H9 (cell line): Measurements from ENCODE around the gene KRT8. TPM values are rescaled to one million over a fixed set of nuclear protein-coding genes. Genes with fewer than 3 reads are reported as not detected.

Source experiments
- DNase-seq: peaks from one replicate; pipeline ENCODE4 v3.0.0-alpha.2; 2017
- H2AFZ ChIP-seq: one replicate; pipeline ENCODE4 v1.6.1; 2013; ENCODE audit warnings: mild to moderate bottlenecking, low read length, control low read depth, moderate library complexity
- H2AK5ac ChIP-seq: 2 replicates; pipeline ENCODE4 v1.6.1; 2013; ENCODE audit warnings: low read length, control low read depth, mixed read lengths; ENCODE audit not compliant: insufficient read length
- H2BK120ac ChIP-seq: one replicate; pipeline ENCODE4 v1.6.1; 2013; ENCODE audit warnings: low read depth, mild to moderate bottlenecking, low read length, control low read depth, inconsistent platforms; ENCODE audit not compliant: poor library complexity, severe bottlenecking
- H2BK12ac ChIP-seq: 2 replicates; pipeline ENCODE4 v1.6.1; 2013; ENCODE audit warnings: low read length, control low read depth, mixed read lengths, low read depth; ENCODE audit not compliant: insufficient read length
- H2BK15ac ChIP-seq: 2 replicates; pipeline ENCODE4 v1.6.1; 2013; ENCODE audit warnings: low read depth, low read length, control low read depth
- H2BK20ac ChIP-seq: one replicate; pipeline ENCODE4 v1.6.1; 2013; ENCODE audit warnings: low read depth, mild to moderate bottlenecking, low read length, control low read depth, inconsistent platforms; ENCODE audit not compliant: poor library complexity, severe bottlenecking
- H2BK5ac ChIP-seq: 2 replicates; pipeline ENCODE4 v1.6.1; 2013; ENCODE audit warnings: low read length, control low read depth, mixed read lengths; ENCODE audit not compliant: insufficient read length
- H3K14ac ChIP-seq: 2 replicates; pipeline ENCODE4 v1.6.1; 2013; ENCODE audit warnings: low read length, control low read depth; ENCODE audit not compliant: insufficient read depth
- H3K18ac ChIP-seq: 2 replicates; pipeline ENCODE4 v1.6.1; 2013; ENCODE audit warnings: low read depth, mild to moderate bottlenecking, mixed read lengths, low read length, control low read depth; ENCODE audit not compliant: insufficient read length
- H3K23ac ChIP-seq: 2 replicates; pipeline ENCODE4 v1.6.1; 2013; ENCODE audit warnings: low read length, control low read depth, mixed read lengths, low read depth; ENCODE audit not compliant: insufficient read length
- H3K23me2 ChIP-seq: 2 replicates; pipeline ENCODE4 v1.6.1; 2013; ENCODE audit warnings: low read depth, mild to moderate bottlenecking, mixed read lengths, low read length, control low read depth; ENCODE audit not compliant: insufficient read length, poor library complexity, severe bottlenecking
- H3K27ac ChIP-seq: 2 replicates; pipeline ENCODE4 v1.5.1; 2013; ENCODE audit warnings: low read length, control low read depth, mixed read lengths, low read depth; ENCODE audit not compliant: insufficient read length
- H3K27me3 ChIP-seq: 2 replicates; pipeline ENCODE4 v1.6.1; 2013; ENCODE audit warnings: low read length, control low read depth, inconsistent platforms; ENCODE audit not compliant: insufficient read depth
- H3K4ac ChIP-seq: 2 replicates; pipeline ENCODE4 v1.6.1; 2013; ENCODE audit warnings: low read depth, mild to moderate bottlenecking, control low read depth, inconsistent platforms, low read length, moderate library complexity
- H3K4me1 ChIP-seq: 2 replicates; pipeline ENCODE4 v1.6.1; 2013; ENCODE audit warnings: low read length, control low read depth, inconsistent platforms; ENCODE audit not compliant: insufficient read depth
- H3K4me2 ChIP-seq: 2 replicates; pipeline ENCODE4 v1.6.1; 2013; ENCODE audit warnings: low read length, control low read depth, mixed read lengths; ENCODE audit not compliant: insufficient read length, insufficient read depth
- H3K56ac ChIP-seq: 2 replicates; pipeline ENCODE4 v1.6.1; 2013; ENCODE audit warnings: low read depth, mild to moderate bottlenecking, mixed read lengths, low read length, control low read depth; ENCODE audit not compliant: insufficient read length
- H3K79me1 ChIP-seq: 2 replicates; pipeline ENCODE4 v1.6.1; 2013; ENCODE audit warnings: low read depth, mild to moderate bottlenecking, moderate library complexity, low read length, control low read depth, inconsistent platforms; ENCODE audit not compliant: insufficient read depth, poor library complexity, severe bottlenecking
- H3K79me2 ChIP-seq: 2 replicates; pipeline ENCODE4 v1.6.1; 2013; ENCODE audit warnings: low read length, control low read depth, inconsistent platforms; ENCODE audit not compliant: insufficient read depth
- H3K9ac ChIP-seq: 2 replicates; pipeline ENCODE4 v1.6.1; 2013; ENCODE audit warnings: low read length, control low read depth, mixed read lengths; ENCODE audit not compliant: insufficient read length; ENCODE audit errors: extremely low read depth
- H3K9me3 ChIP-seq: one replicate; pipeline ENCODE4 v1.6.1; 2013; ENCODE audit warnings: low read depth, low read length, inconsistent platforms; ENCODE audit not compliant: control insufficient read depth
- H3T11ph ChIP-seq: one replicate; pipeline ENCODE4 v1.6.1; 2013; ENCODE audit warnings: mild to moderate bottlenecking, low read length, control low read depth, inconsistent platforms
- H4K20me1 ChIP-seq: one replicate; pipeline ENCODE4 v1.6.1; 2013; ENCODE audit not compliant: control insufficient read depth, insufficient read length, insufficient read depth
- H4K5ac ChIP-seq: 2 replicates; pipeline ENCODE4 v1.6.1; 2013; ENCODE audit warnings: low read depth, mild to moderate bottlenecking, mixed read lengths, low read length, control low read depth; ENCODE audit not compliant: insufficient read length
- H4K8ac ChIP-seq: replicated peaks from 2 replicates; pipeline ENCODE4 v1.6.1; 2013; ENCODE audit warnings: low read length, control low read depth, mixed read lengths, low read depth; ENCODE audit not compliant: insufficient read length
- H4K91ac ChIP-seq: 2 replicates; pipeline ENCODE4 v1.6.1; 2013; ENCODE audit warnings: low read depth, mild to moderate bottlenecking, moderate library complexity, mixed read lengths, low read length, control low read depth; ENCODE audit not compliant: insufficient read length
- H3K27ac Mint-ChIP-seq, 3 experiments: 2 replicates in 2 of 3; 3 replicates in 1 of 3; pipeline ENCODE4 v1.8.0; 2020 to 2021; ENCODE audit warnings: mixed read lengths in 3 of 3, mild to moderate bottlenecking in 1 of 3, moderate library complexity in 1 of 3
- H3K27me3 Mint-ChIP-seq: 2 replicates; pipeline ENCODE4 v1.8.0; 2021; ENCODE audit warnings: low read depth, mild to moderate bottlenecking, moderate library complexity, mixed read lengths
- H3K36me3 Mint-ChIP-seq, 3 experiments: 2 replicates in 2 of 3; 3 replicates in 1 of 3; pipeline ENCODE4 v1.8.0; 2020 to 2021; ENCODE audit warnings: low read depth in 3 of 3, mixed read lengths in 3 of 3; ENCODE audit not compliant: insufficient read depth in 1 of 3
- H3K4me1 Mint-ChIP-seq, 2 experiments: 2 replicates each; pipeline ENCODE4 v1.8.0; 2020; ENCODE audit warnings: mixed read lengths in 2 of 2
- H3K4me3 Mint-ChIP-seq, 2 experiments: 2 replicates in 1 of 2; 3 replicates in 1 of 2; pipeline ENCODE4 v1.8.0; 2020 to 2021; ENCODE audit warnings: mild to moderate bottlenecking in 2 of 2, mixed read lengths in 2 of 2, moderate library complexity in 1 of 2
- H3K9me3 Mint-ChIP-seq, 2 experiments: 2 replicates in 1 of 2; 3 replicates in 1 of 2; pipeline ENCODE4 v1.8.0; 2020; ENCODE audit warnings: mild to moderate bottlenecking in 2 of 2, mixed read lengths in 2 of 2, moderate library complexity in 1 of 2
- CTCF ChIP-seq: fragments of 200-600 bp; sonication (generic); conservative IDR thresholded peaks from 3 replicates; pipeline ENCODE4 v1.8.0; 2021; ENCODE audit warnings: antibody characterized with exemption, mild to moderate bottlenecking
- WGBS: extraction: QIAGEN DNeasy Blood & Tissue Kit; methylation state at CpG from one replicate; pipeline ENCODE4 v1.1.7; 2013; ENCODE audit warnings: missing lambda C conversion rate, low lambda C conversion rate, mixed read lengths; ENCODE audit not compliant: insufficient read length; ENCODE audit errors: extremely low coverage; 5-methylcytosine and 5-hydroxymethylcytosine counted together
- total RNA-seq: library from RNA; stranded (reverse); gene quantifications from 2 replicates; pipeline ENCODE4 v1.2.1, GENCODE V29; 2021

The KRT8 gene
- total RNA-seq, 1 experiment from 2014 or later: 244 TPM

- H4K8ac ChIP-seq: no peak overlapping the region
- H3K4me3 Mint-ChIP-seq: peak overlapping the region; percentile 58 to 81
- no peak overlapping the region for H3K18ac ChIP-seq
- H3K9me3 Mint-ChIP-seq: no peaks in the 10 kb centered on the region
- H2BK20ac ChIP-seq: no peak overlapping the region
- H3K23ac ChIP-seq: no peak overlapping the region
- H3K14ac ChIP-seq: no peak overlapping the region
- no peaks in the 10 kb centered on the region for H3K79me2 ChIP-seq
- no peak overlapping the region for H3K4ac ChIP-seq
- H3T11ph ChIP-seq: no peak overlapping the region
- no peak overlapping the region for H4K91ac ChIP-seq
- H3K27me3 ChIP-seq: no peaks in the 10 kb centered on the region; the same call in 1 of the 2 replicates
- H2BK12ac ChIP-seq: no peak overlapping the region
- no peak overlapping the region for H3K9ac ChIP-seq
- no peaks in the 10 kb centered on the region for H3K79me1 ChIP-seq
- no peaks in the 10 kb centered on the region for H4K20me1 ChIP-seq
- no peak overlapping the region for H3K56ac ChIP-seq
- H2BK120ac ChIP-seq: no peak overlapping the region
- no peak overlapping the region for H2AK5ac ChIP-seq
- H3K27me3 Mint-ChIP-seq: peaks cover 51% of the 10 kb centered on the region
- no peak overlapping the region; a peak in 1 of 7 replicates for H3K27ac Mint-ChIP-seq
- peaks cover 3% of the 10 kb centered on the region for H3K23me2 ChIP-seq
- peak overlapping the region; percentile 26 for H3K4me2 ChIP-seq
- H3K36me3 Mint-ChIP-seq: no peaks in the 10 kb centered on the region
- no CpG with 5 or more reads among the region's 4 CpGs for WGBS
- no peak for DNase-seq
- H3K9me3 ChIP-seq: no peaks in the 10 kb centered on the region
- peaks cover 10 to 22% of the 10 kb centered on the region in 2 experiments for H3K4me1 Mint-ChIP-seq
- TF ChIP-seq CTCF: no peak
- no peak overlapping the region for H2BK15ac ChIP-seq
- H2AFZ ChIP-seq: no peak overlapping the region
- H3K27ac ChIP-seq: no peak overlapping the region
- H4K5ac ChIP-seq: no peak overlapping the region
- H3K4me1 ChIP-seq: no peaks in the 10 kb centered on the region
- no peak overlapping the region for H2BK5ac ChIP-seq
These were observed 31.4 kb downstream of the KRT8 start for GRCh38 chr12:52873513-52873831.
